Hepatic stellate cell (primary cell): ENCODE measurements around the gene CIRBP.

ENCODE experiments used
- DNase-seq: peaks from one replicate; pipeline ENCODE4 v3.0.0; 2011; ENCODE audit warnings: low spot score

CIRBP gene

DNA sequence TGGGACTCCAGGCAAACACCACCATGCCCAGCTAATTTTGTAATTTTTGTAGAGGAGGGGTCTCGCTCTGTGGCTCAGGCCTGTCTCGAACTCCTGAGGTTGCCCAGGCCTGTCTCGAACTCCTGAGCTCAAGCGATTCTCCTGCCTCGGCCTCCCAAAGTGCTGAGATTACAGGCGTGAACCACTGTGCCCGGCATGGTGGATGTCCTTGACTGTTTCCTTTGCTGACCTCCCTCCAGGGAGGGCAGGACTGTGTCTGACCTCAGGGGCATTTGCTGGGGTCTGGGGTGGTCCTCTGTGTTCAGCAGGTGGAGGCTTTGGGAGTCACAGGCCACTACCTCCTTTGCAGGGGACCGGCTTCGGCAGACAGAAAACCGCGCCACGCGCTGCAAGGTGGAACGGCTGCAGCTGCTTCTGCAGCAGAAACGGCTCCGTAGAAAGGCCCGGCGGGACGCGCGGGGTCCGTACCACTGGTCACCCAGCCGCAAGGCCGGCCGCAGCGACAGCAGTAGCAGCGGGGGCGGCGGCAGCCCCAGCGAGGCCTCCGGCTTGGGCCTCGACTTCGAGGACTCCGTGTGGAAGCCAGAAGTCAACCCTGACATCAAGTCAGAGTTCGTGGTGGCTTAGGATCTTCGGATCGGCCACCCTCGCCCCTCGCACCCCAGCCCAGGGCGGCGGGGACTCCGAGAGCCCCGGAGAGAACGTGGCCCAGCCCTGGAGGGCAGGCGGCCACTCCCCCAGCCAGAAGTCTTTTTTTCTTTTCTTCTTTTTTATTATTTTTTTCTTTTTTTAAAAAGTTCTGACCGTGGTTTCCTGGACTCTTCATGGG is 12.3 kb upstream of the CIRBP start:
- DNase-seq: no peak

DNA sequence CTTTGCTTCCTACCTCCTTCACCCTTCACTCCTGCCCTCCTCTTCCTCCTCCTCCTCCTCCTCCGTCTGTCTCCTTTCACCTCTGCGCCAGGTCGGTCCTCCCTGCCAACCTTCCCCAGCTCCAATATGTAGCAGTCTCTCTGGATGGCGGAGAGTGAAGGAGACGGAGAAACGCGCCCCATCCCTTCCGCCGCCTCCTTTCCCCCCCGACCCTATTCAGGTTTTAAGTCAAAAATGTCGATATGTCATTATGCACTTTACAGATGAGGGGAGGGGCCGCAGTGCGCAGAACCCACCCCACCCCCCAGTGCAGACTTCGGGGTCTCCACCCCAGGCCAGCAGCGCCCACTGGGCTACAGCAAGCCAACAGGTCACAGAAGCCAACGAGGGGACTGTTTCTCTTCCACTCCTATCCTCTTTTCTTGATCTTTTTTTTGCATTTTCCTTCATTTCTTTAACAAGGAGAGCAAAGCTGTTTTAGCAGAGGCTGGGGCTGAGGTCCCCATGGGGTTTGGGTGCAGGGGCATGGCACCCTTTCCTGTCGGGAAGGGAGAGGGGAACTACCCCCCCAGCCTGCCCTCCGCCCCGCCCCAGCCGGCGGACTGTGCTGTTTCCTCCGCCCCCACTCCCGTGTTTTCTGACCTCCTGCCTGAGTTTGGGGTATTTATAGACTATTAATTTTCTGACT is 11.5 kb upstream of the CIRBP start:
- DNase-seq: no peak

DNA sequence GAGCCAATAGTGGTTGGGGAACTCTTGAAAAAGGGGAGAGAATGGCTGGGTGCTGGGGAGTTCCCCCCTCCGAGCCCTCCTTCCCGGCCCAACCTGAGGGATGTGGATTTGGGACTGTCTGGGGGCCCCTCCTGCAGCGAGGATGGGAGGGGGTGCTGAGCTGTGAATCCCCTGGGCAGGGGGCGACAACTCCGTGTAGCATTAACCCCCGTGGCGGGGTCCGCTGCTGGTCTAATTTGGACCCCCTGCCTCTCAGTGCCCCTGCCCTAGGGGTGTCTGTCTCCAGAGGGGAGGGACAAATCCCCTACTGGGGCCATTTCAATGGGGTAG is 11.0 kb upstream of the CIRBP start:
- no peak for DNase-seq

- DNase-seq: no peak
These were observed 10.4 kb upstream of the CIRBP start for GRCh38 chr19:1258707-1259205.

- peak; percentile 60 for DNase-seq
These were observed 9.8 kb upstream of the CIRBP start for GRCh38 chr19:1259206-1259875.

DNA sequence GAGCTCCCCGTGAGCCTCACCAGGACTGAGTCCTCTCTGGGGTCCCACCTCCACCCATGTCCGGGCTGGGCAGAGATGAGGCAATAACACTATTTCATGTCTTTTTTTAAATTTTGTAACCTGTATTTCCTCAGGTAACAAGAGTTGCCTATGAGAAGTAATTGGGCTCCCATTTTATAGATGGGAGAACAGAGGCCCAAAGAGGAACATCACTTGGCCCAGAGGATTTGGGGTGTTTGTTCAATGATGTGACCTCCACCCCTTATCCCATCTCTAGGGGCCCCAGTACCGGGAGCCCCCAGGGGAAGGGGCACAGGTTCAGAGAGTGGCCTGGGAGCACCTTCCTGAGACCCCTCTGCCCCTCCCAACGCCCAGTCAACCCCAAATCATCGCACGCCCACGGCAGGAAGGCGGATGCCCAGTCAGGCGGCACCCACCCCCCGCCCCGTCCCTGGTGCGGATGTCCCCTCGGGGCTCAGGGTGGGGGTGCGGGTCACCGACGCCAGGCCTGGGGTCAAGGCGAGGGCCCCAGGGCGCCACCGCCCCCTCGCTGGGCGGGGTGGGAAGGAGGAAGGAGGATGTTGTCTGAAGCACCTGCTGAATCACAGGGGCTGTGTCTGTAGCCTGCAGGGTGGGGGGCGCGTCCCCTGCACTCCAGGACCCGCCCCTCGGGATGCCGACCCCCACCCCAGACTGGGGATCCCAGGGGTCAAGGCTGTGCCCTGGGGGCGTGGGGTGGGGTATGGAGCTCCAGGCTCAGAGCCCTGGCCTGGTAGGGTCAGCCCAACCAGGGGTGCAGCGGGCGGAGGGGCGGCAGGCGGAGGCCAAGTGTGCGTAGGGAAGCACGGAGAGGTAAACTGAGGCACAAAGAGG is 9.0 kb upstream of the CIRBP start:
- no peak for DNase-seq

GRCh38 chr19:1260749-1261537 is 8.2 kb upstream of the CIRBP start:
- peak; percentile 98 for DNase-seq

DNA sequence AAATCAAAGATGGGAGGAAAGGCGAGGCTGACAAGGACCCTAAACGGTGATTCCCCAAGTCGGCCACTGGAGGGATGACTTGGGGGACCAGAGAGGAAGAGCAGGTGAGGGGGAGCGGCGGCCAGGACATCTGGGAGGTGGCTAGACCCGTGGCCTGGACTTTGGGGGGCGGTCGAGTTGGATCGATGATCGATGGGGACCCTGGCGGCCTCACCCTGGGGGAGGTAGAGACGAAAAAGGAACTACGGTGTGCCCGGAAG is 7.7 kb upstream of the CIRBP start:
- DNase-seq: no peak

GRCh38 chr19:1261798-1262622 is 7.1 kb upstream of the CIRBP start:
- no peak for DNase-seq

GRCh38 chr19:1262623-1263123 is 6.5 kb upstream of the CIRBP start:
- DNase-seq: no peak

DNA sequence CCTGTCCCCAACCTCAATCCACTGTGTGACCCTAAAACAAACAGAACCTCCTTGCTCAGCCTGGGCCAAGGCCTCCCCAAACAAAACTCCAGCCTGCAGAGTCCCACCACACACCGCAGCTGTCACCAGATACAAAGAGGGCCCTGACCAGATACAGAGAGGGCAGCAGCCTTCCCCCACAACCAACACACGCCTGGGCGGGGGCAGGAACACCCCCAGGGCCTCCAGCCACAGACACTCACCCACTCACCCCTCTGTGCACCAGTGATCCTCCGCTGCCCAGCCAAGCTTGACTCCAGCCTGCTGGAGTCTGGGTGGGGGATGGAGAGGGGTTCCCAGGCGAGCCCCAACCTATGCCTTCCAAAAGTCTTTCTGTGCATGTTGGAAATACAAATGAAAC is 5.9 kb upstream of the CIRBP start:
- no peak for DNase-seq

DNA sequence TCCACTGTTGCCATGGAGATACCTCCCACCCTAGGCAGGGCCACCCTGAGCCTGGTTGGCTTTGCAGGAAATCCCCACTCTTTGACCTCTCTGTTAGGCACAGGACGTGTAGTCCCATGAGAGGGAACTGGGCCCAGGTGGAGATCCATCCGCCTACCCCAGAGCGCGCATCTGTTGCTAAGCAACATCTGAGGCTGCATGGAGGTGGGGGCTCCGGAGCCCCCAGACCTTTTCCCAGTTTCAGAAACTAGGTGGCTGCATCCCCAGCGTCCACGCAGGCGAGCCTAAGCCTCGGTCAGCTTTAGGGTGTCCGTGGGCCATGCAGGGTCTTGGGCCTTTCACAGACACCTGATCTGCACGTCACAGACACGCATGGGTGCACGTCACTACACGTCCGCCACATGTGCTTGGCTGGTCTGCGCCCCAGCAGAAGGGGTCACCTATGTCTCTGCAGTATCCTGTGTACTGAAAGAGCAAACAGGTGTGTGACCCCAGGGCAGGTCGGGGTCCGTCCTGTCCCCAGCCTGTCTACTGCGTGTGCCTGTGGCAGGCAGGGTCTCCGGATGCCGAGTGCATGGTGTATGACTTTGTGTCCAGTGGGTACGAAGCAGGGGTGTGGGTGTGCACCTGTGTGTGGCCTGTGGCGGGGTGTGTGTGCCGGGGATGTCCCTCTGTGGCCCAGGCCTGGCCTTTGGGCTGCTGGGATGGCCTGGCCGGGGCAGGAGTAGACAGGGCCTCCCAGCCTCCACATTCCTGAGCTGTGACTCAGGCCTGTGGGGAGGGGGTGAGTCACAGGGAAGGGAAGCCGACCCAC is 4.1 kb upstream of the CIRBP start:
- DNase-seq: peak; percentile 94

- peak; percentile 93 for DNase-seq
These were observed 3.5 kb upstream of the CIRBP start for GRCh38 chr19:1265615-1266128.

- DNase-seq: peak; percentile 95
These were observed 2.8 kb upstream of the CIRBP start for GRCh38 chr19:1266129-1266915.

- DNase-seq: peak; percentile 79
These were observed 2.1 kb upstream of the CIRBP start for GRCh38 chr19:1266916-1267476.

DNA sequence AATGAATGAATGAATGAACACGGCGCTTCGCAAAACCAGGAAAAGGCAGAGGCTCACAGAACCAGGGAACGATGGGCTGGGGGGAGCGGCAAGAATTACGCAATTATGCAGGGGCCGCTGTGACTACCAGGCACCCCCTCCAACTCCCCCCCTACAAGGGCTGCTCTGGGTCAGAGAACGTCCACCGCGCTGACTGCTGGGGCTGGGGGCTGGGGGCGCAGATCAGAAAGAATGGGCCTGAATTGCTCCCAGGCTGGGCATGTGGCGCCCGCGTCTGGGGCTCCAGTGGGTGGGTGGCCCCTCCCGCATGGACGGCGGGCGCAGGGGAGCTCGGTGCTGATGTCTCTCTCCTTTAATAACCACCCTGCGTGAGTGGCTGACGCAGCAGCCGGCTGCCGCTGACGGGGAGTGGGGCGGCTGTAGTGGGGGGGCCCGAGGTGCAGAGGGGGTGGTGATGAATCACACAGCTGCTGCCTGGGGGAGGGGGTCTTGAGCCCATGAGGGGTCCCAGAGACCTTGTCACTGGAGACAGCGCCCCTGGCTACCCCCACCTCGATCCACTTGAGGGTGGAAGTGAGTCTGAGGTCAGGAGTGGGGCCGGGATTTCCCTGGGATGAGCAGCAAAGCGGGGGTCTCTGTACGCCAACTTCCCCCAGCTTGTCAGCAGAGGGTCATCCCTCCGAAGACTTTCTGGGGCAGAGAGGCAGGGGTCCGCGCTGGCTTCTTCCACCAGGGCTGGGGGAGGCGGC is 1.5 kb upstream of the CIRBP start:
- DNase-seq: no peak
